H1 (cell line): Measurements from ENCODE around the gene TRPC1. TPM values are rescaled to one million over a fixed set of nuclear protein-coding genes. Genes with fewer than 3 reads are reported as not detected.
A peak's percentile ranks its signal among the peaks of the same experiment; 100 is the strongest.

Experiments used
- ATF3 ChIP-seq: IDR thresholded peaks from 2 replicates; pipeline ENCODE4 v1.6.1; 2011; ENCODE audit warnings: low read depth, mild to moderate bottlenecking, low read length; ENCODE audit not compliant: insufficient read depth
- CBX5 ChIP-seq: fragments of 300-800, 300-1000 bp; sonication (generic); IDR thresholded peaks from 2 replicates; pipeline ENCODE4 v1.7.1; 2016; ENCODE audit warnings: antibody characterized with exemption, low read length, low read depth
- E2F6 ChIP-seq: IDR thresholded peaks from 2 replicates; pipeline ENCODE4 v1.6.1; 2012; ENCODE audit warnings: inconsistent platforms
- EP300 ChIP-seq, 2 experiments: IDR thresholded peaks; 1 replicate in 1 of 2; 2 replicates in 1 of 2; pipeline ENCODE4 v1.6.1; 2011 to 2012; ENCODE audit warnings: low read depth in 2 of 2, low read length in 2 of 2, mild to moderate bottlenecking in 2 of 2, borderline replicate concordance in 1 of 2, inconsistent platforms in 1 of 2, moderate library complexity in 1 of 2
- FOSL1 ChIP-seq: IDR thresholded peaks from 2 replicates; pipeline ENCODE4 v1.6.1; 2011; ENCODE audit warnings: mild to moderate bottlenecking, low read depth, low read length, moderate library complexity; ENCODE audit not compliant: insufficient read depth
- HDAC2 ChIP-seq, 2 experiments: fragments of 300-600 bp in 1 of 2; sonication (generic) in 1 of 2; IDR thresholded peaks; 2 replicates each; pipeline ENCODE4 v1.6.1; 2011 to 2012; ENCODE audit warnings: low read depth in 2 of 2, low read length in 2 of 2, mild to moderate bottlenecking in 2 of 2, moderate library complexity in 2 of 2, borderline replicate concordance in 1 of 2, inconsistent platforms in 1 of 2
- JUN ChIP-seq: IDR thresholded peaks from 2 replicates; pipeline ENCODE4 v1.6.1; 2011; ENCODE audit warnings: low read depth, mild to moderate bottlenecking, improper control_type of control experiment, low read length
- KDM1A ChIP-seq: fragments of 200-600, 300-600 bp; sonication (generic); IDR thresholded peaks from 2 replicates; pipeline ENCODE4 v1.7.1; 2016; ENCODE audit warnings: mild to moderate bottlenecking, low read length, borderline replicate concordance
- POLR2A ChIP-seq, 2 experiments: IDR thresholded peaks; 1 replicate in 1 of 2; 2 replicates in 1 of 2; pipeline ENCODE4 v1.6.1; 2011; ENCODE audit warnings: low read depth in 2 of 2, low read length in 2 of 2, mild to moderate bottlenecking in 2 of 2; ENCODE audit errors: control extremely low read depth in 1 of 2
- POLR2AphosphoS5 ChIP-seq: IDR thresholded peaks from 2 replicates; pipeline ENCODE4 v1.6.1; 2011; ENCODE audit warnings: low read depth, low read length
- POU5F1 ChIP-seq: IDR thresholded peaks from 2 replicates; pipeline ENCODE4 v1.6.1; 2011; ENCODE audit warnings: low read depth, mild to moderate bottlenecking, low read length, moderate library complexity
- RBBP5 ChIP-seq: IDR thresholded peaks from 2 replicates; pipeline ENCODE4 v1.7.1; 2012; ENCODE audit warnings: low read depth, mild to moderate bottlenecking, inconsistent platforms, low read length, moderate library complexity, borderline replicate concordance
- RNF2 ChIP-seq: fragments of 200-900, 300-1000 bp; sonication (generic); IDR thresholded peaks from 2 replicates; pipeline ENCODE4 v1.7.1; 2016; ENCODE audit warnings: borderline replicate concordance, low read depth, mild to moderate bottlenecking, antibody characterized with exemption, low read length; ENCODE audit not compliant: poor library complexity, severe bottlenecking; ENCODE audit errors: missing control alignments
- SP1 ChIP-seq: IDR thresholded peaks from 2 replicates; pipeline ENCODE4 v1.6.1; 2011; ENCODE audit warnings: low read depth, low read length
- SP2 ChIP-seq: IDR thresholded peaks from 2 replicates; pipeline ENCODE4 v1.6.1; 2012; ENCODE audit warnings: mild to moderate bottlenecking, low read length, inconsistent platforms
- SUZ12 ChIP-seq: fragments of 200-600 bp; sonication (generic); IDR thresholded peaks from 2 replicates; pipeline ENCODE4 v1.6.1; 2012; ENCODE audit warnings: mild to moderate bottlenecking, inconsistent platforms, low read length, moderate library complexity, mixed read lengths
- TCF12 ChIP-seq: IDR thresholded peaks from 2 replicates; pipeline ENCODE4 v1.6.1; 2011; ENCODE audit warnings: low read depth, mild to moderate bottlenecking, low read length
- ZNF274 ChIP-seq: IDR thresholded peaks from 2 replicates; pipeline ENCODE4 v1.7.0; 2012; ENCODE audit warnings: low read length, borderline replicate concordance; ENCODE audit errors: extremely low read depth
- polyA plus RNA-seq, 7 experiments: library from polyadenylated mRNA; depleted of rRNA in 3 of 7; stranded (reverse) in 5 of 7; unstranded in 2 of 7; fragments of >200 nt in 5 of 7; fragments of 200-250 nt in 2 of 7; gene quantifications; 1 replicate in 5 of 7; 2 replicates in 1 of 7; 4 replicates in 1 of 7; pipeline versions ENCODE4 v1.2.1 to v1.2.3, GENCODE V29; 2011 to 2013; ENCODE audit warnings: missing spikeins in 2 of 7, mixed read lengths in 2 of 7
- total RNA-seq: library from RNA; stranded (reverse); fragmentation: NEBNext Ultra II Directional; extraction: Animal tissue kit (Norgen Biotek cat#: 25700); gene quantifications from 2 replicates; pipeline ENCODE4 v1.2.1, GENCODE V29; 2021
- TF ChIP-seq, protein P1 (sequence below): IDR thresholded peaks from 2 replicates; pipeline ENCODE4 v1.6.1; 2012; ENCODE audit warnings: low read length, inconsistent platforms

Gene TRPC1
- total and polyA plus RNA-seq, 2 of the 8 experiments (the other 6 are each of a cell fraction or from before 2014, with no cell fraction given): 22.6 to 23.1 TPM

GRCh38 chr3:142723968-142724681 is at the start of gene TRPC1 (continued):
- TF ChIP-seq HDAC2 (IDR thresholded peaks at IDR 0.05; ENCODE audit: borderline replicate concordance in 1 of 2, low read depth in 2 of 2, low read length in 2 of 2) (no peak; a peak in 1 of 4 replicates), JUN (no peak), ZNF274 (no peak), CBX5 (no peak), POLR2A (IDR thresholded peaks at IDR 0.05; ENCODE audit: control extremely low read depth in 1 of 2, low read depth in 2 of 2, low read length in 2 of 2) (peak; percentile 74 to 80), POU5F1 (no peak), RBBP5 (peak; percentile 92; the same call in 1 of the 2 replicates), RNF2 (no peak), KDM1A (no peak), TCF12 (no peak), FOSL1 (no peak), E2F6 (no peak), SP1 (no peak), EP300 (IDR thresholded peaks at IDR 0.05; ENCODE audit: borderline replicate concordance in 1 of 2, low read depth in 2 of 2, low read length in 2 of 2) (no peak), SP2 (no peak), SUZ12 (no peak), POLR2AphosphoS5 (peak; percentile 98), ATF3 (no peak)
- TF ChIP-seq, protein P1, sequence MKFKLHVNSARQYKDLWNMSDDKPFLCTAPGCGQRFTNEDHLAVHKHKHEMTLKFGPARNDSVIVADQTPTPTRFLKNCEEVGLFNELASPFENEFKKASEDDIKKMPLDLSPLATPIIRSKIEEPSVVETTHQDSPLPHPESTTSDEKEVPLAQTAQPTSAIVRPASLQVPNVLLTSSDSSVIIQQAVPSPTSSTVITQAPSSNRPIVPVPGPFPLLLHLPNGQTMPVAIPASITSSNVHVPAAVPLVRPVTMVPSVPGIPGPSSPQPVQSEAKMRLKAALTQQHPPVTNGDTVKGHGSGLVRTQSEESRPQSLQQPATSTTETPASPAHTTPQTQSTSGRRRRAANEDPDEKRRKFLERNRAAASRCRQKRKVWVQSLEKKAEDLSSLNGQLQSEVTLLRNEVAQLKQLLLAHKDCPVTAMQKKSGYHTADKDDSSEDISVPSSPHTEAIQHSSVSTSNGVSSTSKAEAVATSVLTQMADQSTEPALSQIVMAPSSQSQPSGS: no peak
